ENCODE measurements around the gene SPEF1. TPM values are rescaled to one million over a fixed set of nuclear protein-coding genes. Genes with fewer than 3 reads are reported as not detected.

Gene SPEF1
- total RNA-seq, 1 experiment from 2014 or later: not detected

DNA sequence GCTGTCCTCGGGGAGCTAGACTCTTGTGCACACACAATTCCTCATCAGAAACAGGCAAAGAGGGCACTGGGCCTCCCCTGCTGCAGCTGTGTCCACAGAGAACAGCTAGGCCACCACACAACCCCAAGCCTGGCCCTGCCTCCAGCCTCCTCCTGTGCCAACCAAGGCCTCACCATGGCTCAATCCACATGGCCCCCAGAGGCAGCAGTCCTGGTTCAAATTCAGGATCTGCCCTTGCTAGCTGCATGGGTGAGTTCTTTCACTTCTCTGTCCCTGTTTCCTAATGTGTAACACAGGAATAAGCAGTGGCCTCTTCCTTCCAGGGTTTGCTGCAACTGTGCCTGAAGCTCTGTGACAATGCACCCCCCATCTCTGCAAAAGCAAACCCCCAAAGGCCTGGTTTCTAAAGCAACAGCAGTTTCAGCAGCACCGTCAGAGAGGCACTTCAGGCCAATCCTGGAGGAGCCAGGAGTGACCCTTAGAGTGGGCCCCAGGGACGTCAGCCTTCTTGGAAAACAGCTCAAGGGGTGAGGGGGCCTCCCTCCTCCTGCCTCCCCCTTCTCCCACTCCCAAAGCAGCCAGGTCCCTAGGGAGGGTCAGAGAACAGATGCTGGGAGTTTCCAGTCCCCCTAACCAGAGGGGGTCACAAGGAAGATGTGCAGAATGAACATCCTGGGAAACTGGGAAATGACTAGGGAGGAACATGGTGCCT lies 15.9 kb downstream of the SPEF1 start:
- POLR2A ChIA-PET: interaction anchor here (0.7 to 1.4 kb wide), 4 partner anchors 13 to 332 kb away, joined by 3 to 8 read pairs (median 3); partner anchors contain the start of gene CENPB
- TF ChIP-seq, protein P1, sequence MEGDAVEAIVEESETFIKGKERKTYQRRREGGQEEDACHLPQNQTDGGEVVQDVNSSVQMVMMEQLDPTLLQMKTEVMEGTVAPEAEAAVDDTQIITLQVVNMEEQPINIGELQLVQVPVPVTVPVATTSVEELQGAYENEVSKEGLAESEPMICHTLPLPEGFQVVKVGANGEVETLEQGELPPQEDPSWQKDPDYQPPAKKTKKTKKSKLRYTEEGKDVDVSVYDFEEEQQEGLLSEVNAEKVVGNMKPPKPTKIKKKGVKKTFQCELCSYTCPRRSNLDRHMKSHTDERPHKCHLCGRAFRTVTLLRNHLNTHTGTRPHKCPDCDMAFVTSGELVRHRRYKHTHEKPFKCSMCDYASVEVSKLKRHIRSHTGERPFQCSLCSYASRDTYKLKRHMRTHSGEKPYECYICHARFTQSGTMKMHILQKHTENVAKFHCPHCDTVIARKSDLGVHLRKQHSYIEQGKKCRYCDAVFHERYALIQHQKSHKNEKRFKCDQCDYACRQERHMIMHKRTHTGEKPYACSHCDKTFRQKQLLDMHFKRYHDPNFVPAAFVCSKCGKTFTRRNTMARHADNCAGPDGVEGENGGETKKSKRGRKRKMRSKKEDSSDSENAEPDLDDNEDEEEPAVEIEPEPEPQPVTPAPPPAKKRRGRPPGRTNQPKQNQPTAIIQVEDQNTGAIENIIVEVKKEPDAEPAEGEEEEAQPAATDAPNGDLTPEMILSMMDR (IDR thresholded peaks at IDR 0.05; ENCODE audit: unreplicated experiment): no peak
- Mint-ChIP-seq H3K4me1 (ENCODE audit: insufficient read depth, unreplicated experiment) (peaks cover 18% of the 10 kb centered on the region), H3K36me3 (ENCODE audit: insufficient read depth, unreplicated experiment) (peaks cover 6% of the 10 kb centered on the region), H3K4me3 (ENCODE audit: unreplicated experiment) (no peak overlapping the region), H3K9me3 (ENCODE audit: unreplicated experiment) (no peaks in the 10 kb centered on the region), H3K27ac (ENCODE audit: low read depth, unreplicated experiment) (peak overlapping the region; percentile 61), H3K27me3 (ENCODE audit: insufficient read depth, unreplicated experiment) (no peaks in the 10 kb centered on the region)
- CTCF ChIA-PET: interaction anchor here (0.6 to 6.7 kb wide), 9 partner anchors 10 to 345 kb away, joined by 3 to 65 read pairs (median 4); partner anchors contain the start of gene SPEF1
- no TSS peak for BruUV-seq (replicated peaks)
- intact Hi-C loops (cut with micrococcal nuclease): no loop called here
- no peak for DNase-seq (ENCODE audit: unreplicated experiment)

DNA sequence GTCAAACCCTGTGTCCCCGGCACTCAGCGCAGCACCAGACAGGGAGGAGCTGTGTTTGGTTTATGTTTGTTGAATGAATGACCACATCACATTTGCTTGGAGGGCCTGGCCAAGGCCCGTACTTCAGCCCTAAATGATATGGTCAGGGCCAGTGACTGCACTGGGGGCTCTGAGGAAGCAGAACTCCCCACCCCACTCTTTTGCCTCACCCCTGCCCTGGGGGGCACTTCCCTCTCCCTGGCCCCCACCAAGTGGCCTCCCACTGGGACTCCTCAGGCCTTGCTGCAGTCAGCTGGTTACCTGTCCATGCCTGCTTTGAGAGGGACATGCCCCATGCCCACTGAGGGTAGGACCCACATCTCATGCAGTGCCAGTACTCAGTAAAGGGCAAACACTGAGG lies 16.6 kb downstream of the SPEF1 start:
- peaks cover 6% of the 10 kb centered on the region for H3K36me3 Mint-ChIP-seq (ENCODE audit: insufficient read depth, unreplicated experiment)
- no TSS peak for BruUV-seq (replicated peaks)
- TF ChIP-seq, protein P1 (IDR thresholded peaks at IDR 0.05; ENCODE audit: unreplicated experiment): no peak
- no peak overlapping the region for H3K27ac Mint-ChIP-seq (ENCODE audit: low read depth, unreplicated experiment)
- H3K4me1 Mint-ChIP-seq (ENCODE audit: insufficient read depth, unreplicated experiment): peaks cover 18% of the 10 kb centered on the region
- H3K27me3 Mint-ChIP-seq (ENCODE audit: insufficient read depth, unreplicated experiment): no peaks in the 10 kb centered on the region
- no peak for DNase-seq (ENCODE audit: unreplicated experiment)
- H3K9me3 Mint-ChIP-seq (ENCODE audit: unreplicated experiment): no peaks in the 10 kb centered on the region
- ChIA-PET POLR2A (no interaction called here), CTCF (interaction anchor here (0.7 to 6.7 kb wide), 5 partner anchors 10 to 90 kb away, joined by 4 to 65 read pairs (median 7); partner anchors contain the start of gene SPEF1)
- intact Hi-C loops (cut with micrococcal nuclease): no loop called here
- no peak overlapping the region for H3K4me3 Mint-ChIP-seq (ENCODE audit: unreplicated experiment)

DNA sequence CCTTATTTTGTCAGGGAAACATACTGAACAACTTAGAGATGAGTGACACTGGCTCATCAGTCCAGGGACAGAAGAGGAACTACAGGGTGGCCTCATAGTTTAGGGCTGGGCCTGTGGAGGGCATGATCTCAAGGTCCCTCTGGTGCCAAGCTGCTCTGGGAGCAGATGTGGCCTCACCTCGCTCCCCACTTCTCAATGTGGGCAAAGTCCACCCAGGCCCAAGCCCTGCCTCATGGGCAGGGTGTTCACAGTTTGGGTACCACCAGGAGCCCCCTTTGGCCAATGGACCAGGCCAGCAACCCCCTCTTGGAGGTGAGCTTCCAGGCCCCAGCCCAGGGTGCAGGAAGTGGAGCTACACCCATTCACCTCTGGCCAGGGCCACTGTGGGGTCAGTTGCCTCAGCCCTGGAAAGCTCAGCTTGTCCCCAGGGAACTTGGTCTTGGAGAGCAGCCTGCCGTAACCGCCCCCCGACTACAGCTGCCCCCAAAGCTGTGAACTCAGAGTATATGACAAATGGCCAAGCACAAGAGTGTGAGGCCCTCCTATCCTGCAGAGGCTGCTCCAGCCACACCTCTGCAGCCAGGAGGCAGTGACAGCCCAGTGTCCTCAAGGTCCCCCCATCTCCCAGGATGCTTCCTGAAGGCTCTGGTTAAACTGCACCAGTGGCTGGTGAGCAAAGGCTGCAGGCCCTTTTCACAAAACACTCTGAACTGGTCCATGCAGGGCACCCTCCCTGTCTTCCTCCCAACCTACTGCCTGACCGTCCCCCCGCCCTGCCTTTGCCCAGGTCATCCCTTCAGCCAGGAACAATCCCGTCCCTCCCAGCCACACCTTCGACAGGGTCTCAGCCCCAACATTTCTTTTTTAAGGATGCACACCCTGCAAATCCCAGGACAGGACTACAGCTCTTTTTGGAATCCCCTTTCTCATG lies 17.3 kb downstream of the SPEF1 start:
- Mint-ChIP-seq H3K27ac (ENCODE audit: low read depth, unreplicated experiment) (no peak overlapping the region), H3K36me3 (ENCODE audit: insufficient read depth, unreplicated experiment) (peaks cover 6% of the 10 kb centered on the region), H3K4me1 (ENCODE audit: insufficient read depth, unreplicated experiment) (peaks cover 14% of the 10 kb centered on the region), H3K9me3 (ENCODE audit: unreplicated experiment) (no peaks in the 10 kb centered on the region), H3K27me3 (ENCODE audit: insufficient read depth, unreplicated experiment) (no peaks in the 10 kb centered on the region), H3K4me3 (ENCODE audit: unreplicated experiment) (no peak overlapping the region)
- POLR2A ChIA-PET: interaction anchor here (0.7 kb wide), 1 partner anchor 604 kb away, joined by 3 read pairs; no protein-coding TSS in a partner anchor
- intact Hi-C loops (cut with micrococcal nuclease): no loop called here
- BruUV-seq (replicated peaks): no TSS peak
- CTCF ChIA-PET: interaction anchor here (0.8 to 6.7 kb wide), 4 partner anchors 9 to 91 kb away, joined by 3 to 65 read pairs (median 6); partner anchors contain the start of genes AP5S1 and SPEF1
- TF ChIP-seq, protein P1 (IDR thresholded peaks at IDR 0.05; ENCODE audit: unreplicated experiment): no peak
- DNase-seq (ENCODE audit: unreplicated experiment): no peak

All from MCF 10A (cell line).